ENCODE data around the gene UBXN7. TPM values are rescaled to one million over a fixed set of nuclear protein-coding genes. Genes with fewer than 3 reads are reported as not detected.
A peak's percentile ranks its signal among the peaks of the same experiment; 100 is the strongest.
"Not testable (repeated sequence)": the region's sequence is repeated elsewhere in the genome, so short reads cannot be mapped to it uniquely, and the experiment has no call there.

Gene UBXN7
- total RNA-seq, 1 experiment from 2014 or later = 10.8 TPM

GRCh38 chr3:196358540-196358939 lies 73.7 kb downstream of the UBXN7 start:
- not testable (repeated sequence) for DNase-seq (ENCODE audit: extremely low read depth, low read depth)

DNA sequence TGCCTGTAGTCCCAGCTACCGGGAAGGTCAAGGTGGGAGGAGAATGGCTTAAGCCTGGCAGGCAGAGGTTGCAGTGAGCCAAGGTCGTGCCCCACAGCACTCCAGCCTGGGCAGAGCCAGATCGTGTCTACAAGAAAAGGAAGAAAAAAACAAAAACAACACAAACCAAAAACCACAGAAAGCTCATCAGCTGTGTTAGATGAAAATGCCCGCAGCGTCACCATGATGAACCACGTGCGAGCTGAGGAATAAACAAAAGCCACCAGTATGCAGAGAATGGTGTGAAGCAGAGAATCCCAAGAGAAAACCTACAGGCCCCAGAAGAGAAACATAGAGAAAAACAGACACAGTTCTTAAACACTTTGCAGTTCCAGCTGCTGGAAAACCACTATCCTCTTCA lies 74.3 kb downstream of the UBXN7 start:
- DNase-seq (ENCODE audit: extremely low read depth, low read depth) = no peak

- DNase-seq (ENCODE audit: extremely low read depth, low read depth) = no peak
These were observed 75.7 kb downstream of the UBXN7 start for GRCh38 chr3:196356556-196356955.

DNA sequence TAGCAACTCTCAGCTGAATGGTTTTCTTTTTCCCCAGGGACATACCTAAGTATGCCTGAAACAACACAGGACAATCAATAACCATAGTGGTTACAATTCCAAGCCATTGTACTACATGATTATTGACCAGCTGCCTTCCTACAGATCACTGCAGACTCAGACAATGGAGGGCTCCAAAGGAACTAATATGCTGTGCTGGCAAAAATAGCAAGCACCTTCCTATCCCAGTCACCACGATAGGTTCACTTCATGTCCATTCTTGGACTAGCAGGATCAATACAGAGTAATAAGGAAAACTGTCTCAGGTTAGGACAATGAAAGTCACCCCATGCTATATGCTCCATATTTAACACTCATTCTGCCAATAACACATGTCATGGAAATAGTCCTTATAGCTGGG lies 76.6 kb downstream of the UBXN7 start:
- DNase-seq (ENCODE audit: extremely low read depth, low read depth) = no peak

DNA sequence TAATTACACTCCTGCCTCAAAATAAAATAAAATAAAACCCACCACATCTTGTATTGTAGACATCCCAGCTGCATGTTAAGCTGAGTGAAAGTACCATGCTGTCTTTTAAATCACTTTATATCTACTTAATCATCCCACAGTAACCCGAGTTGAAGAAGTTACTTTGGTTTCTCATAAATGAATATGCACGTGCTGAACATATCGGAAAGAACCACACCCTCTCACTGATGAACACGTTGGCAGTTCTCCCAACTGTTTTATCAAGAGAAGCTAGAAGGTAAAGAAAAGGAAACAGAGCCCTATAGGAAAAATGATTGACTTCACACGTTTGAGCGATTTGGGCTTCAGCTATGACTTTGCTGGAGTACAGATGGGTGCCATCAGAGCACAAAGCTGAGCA lies 78.1 kb downstream of the UBXN7 start:
- no peak for DNase-seq (ENCODE audit: extremely low read depth, low read depth)

- DNase-seq (ENCODE audit: extremely low read depth, low read depth) = no peak
These were observed 80.7 kb downstream of the UBXN7 start for GRCh38 chr3:196351541-196351940.

DNA sequence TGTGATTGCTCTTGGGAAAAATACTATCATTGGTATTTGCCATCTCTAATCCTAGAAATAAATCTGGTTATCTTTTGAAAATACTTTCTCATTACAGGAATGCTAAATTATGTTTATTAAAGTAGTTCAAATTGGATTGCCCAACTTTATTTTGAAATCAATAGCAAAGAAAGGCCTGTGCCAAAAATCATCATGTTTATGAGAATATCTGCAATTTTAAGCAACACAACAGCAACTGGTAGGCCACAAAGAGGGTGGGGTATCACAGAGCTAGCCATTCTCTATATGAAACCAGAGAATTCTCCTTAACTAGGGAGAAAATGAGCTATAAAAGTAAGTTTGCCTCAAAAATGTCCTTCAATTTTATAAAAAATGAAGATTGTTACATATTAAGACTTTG lies 82.2 kb downstream of the UBXN7 start:
- DNase-seq (ENCODE audit: extremely low read depth, low read depth) = no peak

GRCh38 chr3:196348698-196349097 lies 83.5 kb downstream of the UBXN7 start:
- DNase-seq (ENCODE audit: extremely low read depth, low read depth) = no peak

GRCh38 chr3:196344663-196345062 lies 87.6 kb downstream of the UBXN7 start:
- no peak for DNase-seq (ENCODE audit: extremely low read depth, low read depth)

- DNase-seq (ENCODE audit: extremely low read depth, low read depth) = not testable (repeated sequence)
These were observed 88.3 kb downstream of the UBXN7 start for GRCh38 chr3:196343917-196344316.

GRCh38 chr3:196341137-196341536 lies 91.1 kb downstream of the UBXN7 start:
- no peak for DNase-seq (ENCODE audit: extremely low read depth, low read depth)

- no peak for DNase-seq (ENCODE audit: extremely low read depth, low read depth)
These were observed 91.8 kb downstream of the UBXN7 start for GRCh38 chr3:196340466-196340865.

GRCh38 chr3:196339493-196340254 lies 92.6 kb downstream of the UBXN7 start:
- DNase-seq (ENCODE audit: extremely low read depth, low read depth) = peak; percentile 50

DNA sequence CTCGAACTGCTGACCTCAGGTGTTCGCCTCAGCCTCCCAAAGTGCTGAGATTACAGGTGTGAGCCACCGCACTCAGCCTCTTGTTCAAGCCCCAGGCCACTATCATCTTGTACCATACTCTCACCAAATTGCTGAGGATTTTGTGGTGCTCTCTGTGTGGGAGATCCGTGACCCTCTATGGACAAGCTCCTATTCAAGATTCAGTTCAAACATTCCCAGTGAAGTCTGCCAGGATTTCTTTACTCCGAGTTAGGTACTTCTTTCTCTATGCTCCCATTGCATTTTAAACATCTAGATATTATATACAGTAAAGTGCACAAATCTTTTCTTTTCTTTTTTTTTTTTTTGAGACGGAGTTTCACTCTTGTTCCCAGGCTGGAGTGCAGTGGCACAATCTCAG lies 93.2 kb downstream of the UBXN7 start:
- no peak for DNase-seq (ENCODE audit: extremely low read depth, low read depth)

- DNase-seq (ENCODE audit: extremely low read depth, low read depth) = no peak
These were observed 95.7 kb downstream of the UBXN7 start for GRCh38 chr3:196336319-196337145.

- no peak for DNase-seq (ENCODE audit: extremely low read depth, low read depth)
These were observed 96.7 kb downstream of the UBXN7 start for GRCh38 chr3:196335503-196335948.

- no peak for DNase-seq (ENCODE audit: extremely low read depth, low read depth)
These were observed 97.2 kb downstream of the UBXN7 start for GRCh38 chr3:196334982-196335381.

DNA sequence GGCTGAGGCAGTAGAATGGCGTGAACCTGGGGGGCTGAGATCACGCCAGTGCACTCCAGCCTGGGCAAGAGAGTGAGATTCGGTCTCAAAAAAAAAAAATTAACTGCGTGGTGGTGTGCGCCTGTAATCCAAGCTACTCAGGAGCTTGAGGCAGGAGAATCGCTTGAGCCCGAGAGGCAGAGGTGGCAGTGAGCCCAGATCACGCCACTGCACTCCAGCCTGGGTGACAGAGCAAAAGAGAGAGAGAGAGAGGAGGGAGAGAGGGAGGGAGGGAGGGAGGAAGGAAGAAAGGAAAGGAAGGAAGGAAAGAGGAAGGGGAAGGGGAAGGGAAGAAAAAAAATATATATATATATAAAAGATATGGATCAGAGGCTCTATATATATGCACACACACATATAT lies 100.1 kb downstream of the UBXN7 start:
- no peak for DNase-seq (ENCODE audit: extremely low read depth, low read depth)

DNA sequence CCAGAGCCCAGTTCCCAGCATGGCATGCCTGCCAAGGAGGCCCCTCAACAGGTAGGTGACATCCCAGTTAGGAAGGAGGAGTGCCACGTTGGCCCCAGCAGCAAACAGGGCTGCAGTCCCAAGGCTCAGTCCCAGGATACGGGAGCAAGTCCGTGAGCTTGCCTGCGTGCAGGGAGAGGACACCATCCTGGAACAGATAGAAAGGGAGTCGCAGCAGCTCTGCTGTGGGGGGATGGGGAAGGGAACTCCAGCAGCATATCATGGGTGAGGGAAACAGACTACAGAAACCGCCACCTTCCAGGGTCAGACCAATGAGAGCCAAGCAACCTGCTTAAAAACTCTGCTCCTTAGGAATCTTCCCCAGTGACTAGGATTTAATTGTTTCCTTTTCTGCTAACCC lies 104.8 kb downstream of the UBXN7 start:
- no peak for DNase-seq (ENCODE audit: extremely low read depth, low read depth)

DNA sequence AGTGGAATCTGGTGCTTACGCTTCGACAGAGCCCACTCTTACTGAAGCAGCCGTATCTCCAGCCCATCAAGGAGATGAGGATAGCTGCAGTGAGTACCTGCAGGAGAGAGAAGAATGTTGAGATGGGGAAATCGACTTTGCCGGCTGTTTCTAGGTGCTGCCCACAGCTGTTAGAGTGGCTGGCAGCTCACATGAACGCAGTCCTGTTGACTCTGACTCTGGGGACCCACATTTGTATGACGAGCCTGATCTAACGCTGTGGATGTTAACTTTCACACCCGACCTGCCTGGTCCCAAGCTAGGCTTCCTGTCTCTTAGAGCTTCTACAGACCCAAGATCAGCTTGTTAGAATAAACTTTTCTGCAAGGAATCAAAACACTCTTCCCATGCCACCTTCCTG lies 105.3 kb downstream of the UBXN7 start:
- no peak for DNase-seq (ENCODE audit: extremely low read depth, low read depth)

DNA sequence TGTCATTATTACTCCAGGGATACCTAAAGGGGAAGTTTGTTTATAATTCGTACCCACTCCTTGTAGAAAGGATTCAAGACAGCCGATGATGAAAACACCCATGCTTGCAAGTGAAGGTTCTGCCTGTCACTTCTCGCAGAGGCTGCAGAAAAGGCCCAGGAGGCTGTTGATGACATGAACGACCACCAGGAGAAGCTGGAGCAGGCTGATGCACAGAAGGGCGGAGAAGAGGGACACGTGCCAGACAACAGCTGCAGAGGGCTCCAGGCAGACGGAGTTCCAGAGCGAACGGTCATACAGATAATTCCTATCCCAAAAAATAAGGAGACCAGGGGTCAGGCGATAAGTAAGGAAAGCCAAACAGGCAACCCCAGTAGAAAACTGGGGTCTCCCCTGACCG lies 108.5 kb downstream of the UBXN7 start:
- no peak for DNase-seq (ENCODE audit: extremely low read depth, low read depth)

DNA sequence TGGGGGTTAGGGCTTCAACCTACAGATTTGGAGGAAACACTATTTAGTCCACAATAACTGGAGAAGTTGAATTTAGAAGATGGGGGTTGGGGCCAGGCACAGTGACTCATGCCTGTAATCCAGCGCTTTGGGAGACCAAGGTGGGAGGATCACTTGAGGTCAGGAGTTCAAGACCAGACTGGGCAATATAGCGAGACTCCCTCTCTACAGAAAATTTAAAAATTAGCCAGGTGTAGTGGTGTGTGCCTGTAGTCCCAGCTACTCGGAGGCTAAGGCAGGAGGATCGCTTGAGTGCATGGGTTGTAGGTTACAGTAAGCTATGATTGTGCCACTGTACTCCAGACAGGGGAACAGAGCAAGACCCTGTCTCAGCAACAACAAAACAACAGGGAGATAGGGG lies 109.2 kb downstream of the UBXN7 start:
- no peak for DNase-seq (ENCODE audit: extremely low read depth, low read depth)

Data from NCI-H460 (cell line).